Neutrophil (primary cell): Measurements from ENCODE around the gene ACTL10.

Experiments used
- H3K27ac ChIP-seq: fragments of 200-600 bp; sonication (generic); 2 replicates; pipeline ENCODE4 v1.5.1; 2016; ENCODE audit warnings: mild to moderate bottlenecking, moderate library complexity
- H3K27me3 ChIP-seq: fragments of 200-600 bp; sonication (generic); 2 replicates; pipeline ENCODE4 v1.6.0; 2016; ENCODE audit warnings: mild to moderate bottlenecking
- H3K36me3 ChIP-seq: fragments of 200-600 bp; sonication (generic); 2 replicates; pipeline ENCODE4 v1.5.1; 2017
- H3K4me1 ChIP-seq, 2 experiments: fragments of 200-600 bp in 1 of 2; sonication (generic) in 1 of 2; 1 replicate in 1 of 2; 2 replicates in 1 of 2; pipeline versions ENCODE4 v1.5.1 to v1.6.1; 2013 to 2016; ENCODE audit warnings: low read depth in 1 of 2, low read length in 1 of 2, mild to moderate bottlenecking in 1 of 2, moderate library complexity in 1 of 2; ENCODE audit not compliant: control insufficient read depth in 1 of 2, insufficient read depth in 1 of 2
- H3K4me3 ChIP-seq, 2 experiments: fragments of 200-600 bp in 1 of 2; sonication (generic) in 1 of 2; 1 replicate in 1 of 2; 2 replicates in 1 of 2; pipeline ENCODE4 v1.5.1; 2013 to 2016; ENCODE audit warnings: low read depth in 1 of 2, low read length in 1 of 2, mild to moderate bottlenecking in 1 of 2, moderate library complexity in 1 of 2
- H3K9me3 ChIP-seq: fragments of 200-600 bp; sonication (generic); 2 replicates; pipeline ENCODE4 v1.5.1; 2016
- TF ChIP-seq, protein P1 (sequence below): fragments of 200-600 bp; sonication (generic); IDR thresholded peaks from 2 replicates; pipeline ENCODE4 v1.5.1; 2016; ENCODE audit warnings: antibody characterized with exemption

ACTL10 gene

DNA sequence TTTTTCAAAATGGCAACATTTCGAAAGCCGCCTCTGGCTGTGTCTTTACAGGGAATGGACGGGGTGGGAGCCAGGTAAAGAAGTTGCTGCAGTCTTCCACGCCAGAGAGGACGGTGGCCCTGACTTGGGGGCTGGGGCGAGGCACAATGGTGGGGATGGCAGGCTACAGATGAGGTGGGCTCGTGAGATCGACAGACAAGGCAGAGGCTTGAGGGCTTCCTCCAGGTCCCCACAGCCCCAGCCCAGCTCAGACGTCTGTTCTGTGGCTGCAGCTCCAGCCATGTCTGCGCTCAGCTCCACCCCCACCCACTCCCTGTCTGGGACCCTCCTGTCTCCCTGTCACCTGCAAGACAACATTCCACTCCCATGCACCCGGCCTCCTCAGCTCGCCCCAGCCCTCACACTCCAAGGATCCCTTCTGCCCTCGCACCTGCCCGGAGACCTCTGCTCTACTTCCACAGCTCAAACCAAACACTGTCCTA, 12.0 kb upstream of the ACTL10 start:
- no peaks in the 10 kb centered on the region for H3K36me3 ChIP-seq
- H3K9me3 ChIP-seq: no peaks in the 10 kb centered on the region
- TF ChIP-seq, protein P1, sequence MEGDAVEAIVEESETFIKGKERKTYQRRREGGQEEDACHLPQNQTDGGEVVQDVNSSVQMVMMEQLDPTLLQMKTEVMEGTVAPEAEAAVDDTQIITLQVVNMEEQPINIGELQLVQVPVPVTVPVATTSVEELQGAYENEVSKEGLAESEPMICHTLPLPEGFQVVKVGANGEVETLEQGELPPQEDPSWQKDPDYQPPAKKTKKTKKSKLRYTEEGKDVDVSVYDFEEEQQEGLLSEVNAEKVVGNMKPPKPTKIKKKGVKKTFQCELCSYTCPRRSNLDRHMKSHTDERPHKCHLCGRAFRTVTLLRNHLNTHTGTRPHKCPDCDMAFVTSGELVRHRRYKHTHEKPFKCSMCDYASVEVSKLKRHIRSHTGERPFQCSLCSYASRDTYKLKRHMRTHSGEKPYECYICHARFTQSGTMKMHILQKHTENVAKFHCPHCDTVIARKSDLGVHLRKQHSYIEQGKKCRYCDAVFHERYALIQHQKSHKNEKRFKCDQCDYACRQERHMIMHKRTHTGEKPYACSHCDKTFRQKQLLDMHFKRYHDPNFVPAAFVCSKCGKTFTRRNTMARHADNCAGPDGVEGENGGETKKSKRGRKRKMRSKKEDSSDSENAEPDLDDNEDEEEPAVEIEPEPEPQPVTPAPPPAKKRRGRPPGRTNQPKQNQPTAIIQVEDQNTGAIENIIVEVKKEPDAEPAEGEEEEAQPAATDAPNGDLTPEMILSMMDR: no peak
- H3K27ac ChIP-seq: no peak overlapping the region
- no peaks in the 10 kb centered on the region for H3K4me1 ChIP-seq
- no peak overlapping the region for H3K4me3 ChIP-seq
- H3K27me3 ChIP-seq: peaks cover 5% of the 10 kb centered on the region

DNA sequence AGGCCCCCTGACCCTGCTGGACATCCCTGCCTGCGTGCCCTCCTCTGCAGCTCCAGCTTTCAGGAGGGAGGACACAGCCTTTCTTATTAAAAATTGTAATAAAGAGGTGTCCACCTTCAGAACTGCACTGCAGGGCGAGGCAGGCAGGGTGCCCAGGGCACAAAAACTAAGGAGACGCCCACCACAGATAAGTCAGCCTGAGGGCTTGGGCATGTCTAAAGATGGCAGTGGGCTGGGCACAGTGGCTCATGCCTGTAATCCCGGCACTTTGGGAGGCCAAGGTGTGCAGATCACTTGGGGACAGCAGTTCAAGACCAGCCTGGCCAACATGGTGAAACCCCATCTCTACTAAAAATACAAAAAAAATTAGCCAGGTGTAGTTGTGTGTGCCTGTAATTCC, 11.6 kb upstream of the ACTL10 start:
- Histone ChIP-seq H3K9me3 (no peaks in the 10 kb centered on the region), H3K4me3 (no peak overlapping the region), H3K27me3 (peaks cover 5% of the 10 kb centered on the region), H3K27ac (no peak overlapping the region), H3K36me3 (no peaks in the 10 kb centered on the region), H3K4me1 (no peaks in the 10 kb centered on the region)
- TF ChIP-seq, protein P1: no peak

DNA sequence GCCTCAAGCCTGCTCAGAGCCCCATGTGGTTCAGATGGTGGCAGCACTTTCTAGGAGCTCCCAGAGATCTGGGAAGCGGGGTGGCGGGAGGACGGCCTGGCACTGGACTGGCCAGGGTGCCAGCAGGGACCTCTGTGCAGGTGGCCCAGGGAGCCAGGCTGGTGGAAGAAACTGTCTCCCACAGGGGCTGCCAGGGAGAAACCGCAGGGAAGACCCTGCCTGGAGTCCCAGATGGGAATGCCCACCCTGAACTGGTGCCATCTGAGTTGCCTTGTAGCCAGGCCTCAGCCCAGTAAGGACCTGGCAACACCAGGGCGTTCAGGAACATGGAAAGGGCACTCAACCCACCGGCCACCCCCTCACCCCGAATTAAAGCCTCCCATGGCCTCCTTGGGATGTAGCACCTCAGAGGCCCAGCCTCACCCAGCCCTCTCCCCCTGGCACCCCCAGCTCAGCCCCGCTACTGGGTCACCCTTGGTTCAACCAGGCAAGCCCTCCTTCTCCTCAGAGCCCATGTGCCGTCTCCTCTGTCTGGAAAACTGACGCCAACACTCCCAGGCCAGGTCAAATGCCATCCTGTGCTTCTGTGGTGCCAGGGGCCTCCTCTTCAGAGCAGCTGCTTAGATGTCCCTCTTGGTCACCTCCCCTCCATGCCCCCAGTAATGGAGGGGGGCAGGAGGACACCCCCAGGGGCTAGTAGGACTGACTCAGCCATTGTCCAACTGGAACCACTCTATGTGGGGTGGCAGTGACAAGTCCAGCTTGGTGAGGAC, 10.5 kb upstream of the ACTL10 start:
- no peak overlapping the region for H3K4me3 ChIP-seq
- H3K27me3 ChIP-seq: peaks cover 5% of the 10 kb centered on the region
- no peak overlapping the region for H3K27ac ChIP-seq
- TF ChIP-seq, protein P1: no peak
- H3K4me1 ChIP-seq: no peaks in the 10 kb centered on the region
- H3K9me3 ChIP-seq: no peaks in the 10 kb centered on the region
- no peaks in the 10 kb centered on the region for H3K36me3 ChIP-seq

DNA sequence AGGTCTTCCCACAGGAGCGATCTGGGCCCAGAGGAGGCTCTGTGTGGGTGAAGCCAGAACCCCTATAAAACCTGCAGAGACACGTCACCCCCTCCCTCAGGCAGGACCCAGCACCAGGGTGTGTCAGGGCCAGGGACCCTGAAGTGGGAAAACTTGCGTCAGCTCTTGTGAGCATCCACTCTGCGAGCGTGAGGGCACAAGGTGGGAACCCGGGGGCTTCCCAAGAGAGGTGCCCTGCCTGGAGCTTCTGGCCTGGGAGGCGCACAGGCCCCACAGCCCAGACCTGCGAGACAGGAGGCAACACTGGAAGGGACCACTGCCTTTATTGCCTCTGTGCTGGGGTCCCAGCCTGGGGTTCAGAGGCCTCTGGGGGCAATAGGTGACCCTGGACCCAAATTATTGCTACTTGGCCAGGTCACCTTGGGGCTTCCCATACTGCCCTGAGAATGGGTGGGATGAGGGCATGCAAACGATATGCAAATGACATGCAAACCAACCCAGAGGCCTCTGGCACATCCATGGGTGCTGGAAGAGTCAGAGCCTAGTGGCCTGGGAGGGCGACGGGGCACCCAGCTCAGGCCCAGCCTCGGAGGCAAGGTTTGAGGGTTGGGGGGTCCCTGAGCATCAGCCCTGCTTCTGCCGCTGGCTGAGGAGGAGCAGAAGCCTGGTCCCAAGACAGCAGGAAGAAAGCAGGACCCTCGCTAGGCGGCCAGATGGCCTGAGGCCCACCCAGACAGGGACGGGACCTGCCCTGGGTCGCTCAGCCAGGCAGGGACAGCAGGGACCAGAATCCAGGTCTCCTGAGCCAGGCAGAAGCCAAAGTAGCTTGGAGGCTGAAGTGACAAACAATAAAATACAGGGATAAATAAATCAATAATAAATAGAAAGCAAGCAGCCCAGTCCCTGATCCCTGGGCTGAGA, 9.7 kb upstream of the ACTL10 start:
- no peaks in the 10 kb centered on the region for H3K36me3 ChIP-seq
- no peaks in the 10 kb centered on the region for H3K9me3 ChIP-seq
- no peaks in the 10 kb centered on the region for H3K4me1 ChIP-seq
- peaks cover 5% of the 10 kb centered on the region for H3K27me3 ChIP-seq
- no peak overlapping the region for H3K27ac ChIP-seq
- TF ChIP-seq, protein P1: no peak
- H3K4me3 ChIP-seq: no peak overlapping the region

DNA sequence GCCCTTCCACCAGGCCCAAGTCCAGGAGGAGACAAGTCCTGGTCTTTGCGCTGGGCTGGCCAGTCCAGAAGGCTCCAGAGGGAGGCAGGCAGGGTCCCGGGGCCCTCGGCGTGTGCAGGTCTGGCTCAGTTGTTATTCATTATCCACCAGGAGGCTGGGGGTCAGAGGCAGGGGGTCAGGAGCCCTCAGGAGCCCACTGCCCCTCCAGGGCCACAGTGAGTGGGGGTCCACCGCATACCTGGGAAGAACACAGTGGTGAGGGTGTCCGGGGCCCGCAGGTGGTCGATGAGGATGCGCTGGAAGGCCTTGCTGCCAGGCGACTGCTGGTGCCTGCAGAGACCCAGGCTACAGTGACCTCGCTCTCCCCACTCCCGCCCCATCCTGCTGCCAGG, 9.0 kb upstream of the ACTL10 start:
- Histone ChIP-seq H3K27ac (no peak overlapping the region), H3K36me3 (no peaks in the 10 kb centered on the region), H3K4me3 (no peak overlapping the region), H3K4me1 (peaks cover 0 to 2% of the 10 kb centered on the region in 2 experiments), H3K9me3 (no peaks in the 10 kb centered on the region), H3K27me3 (peaks cover 5% of the 10 kb centered on the region)
- TF ChIP-seq, protein P1: no peak
